Measurements from ENCODE around the gene PPM1L.

The PPM1L gene

GRCh38 chr3:160829486-160830009 lies 73.5 kb downstream of the PPM1L start:
- DNase-seq (no peak), ATAC-seq (replicated peaks) (no peak)
- peaks cover 0 to 2% of the 10 kb centered on the region in 2 donors for H3K36me3 Mint-ChIP-seq
- no peak overlapping the region for H3K27ac Mint-ChIP-seq
- no peaks in the 10 kb centered on the region for H3K27me3 Mint-ChIP-seq
- no peak overlapping the region for H3K4me3 Mint-ChIP-seq
- H3K4me1 Mint-ChIP-seq: no peaks in the 10 kb centered on the region
- peaks cover 0 to 2% of the 10 kb centered on the region in 2 donors for H3K9me3 Mint-ChIP-seq

DNA sequence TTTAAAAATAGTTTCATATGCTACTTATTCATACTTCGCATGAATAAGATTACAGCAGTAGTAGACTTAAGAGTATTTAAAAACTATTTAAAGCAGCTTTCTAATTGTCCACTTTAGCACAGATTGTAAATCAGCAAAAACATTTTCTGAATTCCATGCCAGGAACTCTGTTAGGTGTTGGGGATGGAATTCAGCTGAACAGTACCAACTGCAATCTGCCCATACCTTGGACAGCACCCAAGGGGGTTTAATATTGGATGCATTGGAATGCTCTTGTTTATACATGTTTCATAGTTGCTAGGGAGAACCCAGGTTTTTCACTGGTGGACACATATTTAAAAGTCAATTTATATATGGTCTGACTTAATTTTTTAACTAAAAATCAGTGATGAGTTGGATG lies 74.8 kb downstream of the PPM1L start:
- Mint-ChIP-seq H3K4me1 (no peaks in the 10 kb centered on the region), H3K9me3 (peaks cover 0 to 4% of the 10 kb centered on the region in 2 donors), H3K36me3 (peaks cover 0 to 2% of the 10 kb centered on the region in 2 donors), H3K27ac (no peak overlapping the region), H3K4me3 (no peak overlapping the region), H3K27me3 (no peaks in the 10 kb centered on the region)
- ATAC-seq (replicated peaks) (no peak), DNase-seq (no peak)

DNA sequence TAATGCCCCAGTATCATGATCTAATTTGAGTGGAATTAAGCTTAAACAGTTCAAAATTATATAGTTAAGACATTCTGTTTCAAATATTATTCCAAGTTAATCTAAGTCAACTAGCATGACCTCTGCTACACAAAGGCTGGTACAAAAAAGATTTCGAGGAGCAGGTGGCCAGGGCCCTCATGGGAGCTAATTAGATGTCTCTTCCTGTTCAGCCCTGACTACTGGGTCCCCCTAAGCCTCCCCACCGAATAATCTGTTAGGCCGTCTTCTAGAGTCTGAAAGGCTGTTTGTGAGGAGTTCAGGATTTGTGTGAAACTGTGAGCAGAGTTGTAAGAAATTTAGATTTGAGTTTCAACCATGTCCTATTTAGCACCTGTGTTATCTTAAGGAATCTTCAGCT lies 75.4 kb downstream of the PPM1L start:
- H3K27ac Mint-ChIP-seq: no peak overlapping the region
- peaks cover 0 to 4% of the 10 kb centered on the region in 2 donors for H3K9me3 Mint-ChIP-seq
- no peak overlapping the region for H3K4me3 Mint-ChIP-seq
- ATAC-seq (replicated peaks): no peak
- H3K4me1 Mint-ChIP-seq: no peaks in the 10 kb centered on the region
- DNase-seq: no peak
- no peaks in the 10 kb centered on the region for H3K27me3 Mint-ChIP-seq
- peaks cover 0 to 2% of the 10 kb centered on the region in 2 donors for H3K36me3 Mint-ChIP-seq

DNA sequence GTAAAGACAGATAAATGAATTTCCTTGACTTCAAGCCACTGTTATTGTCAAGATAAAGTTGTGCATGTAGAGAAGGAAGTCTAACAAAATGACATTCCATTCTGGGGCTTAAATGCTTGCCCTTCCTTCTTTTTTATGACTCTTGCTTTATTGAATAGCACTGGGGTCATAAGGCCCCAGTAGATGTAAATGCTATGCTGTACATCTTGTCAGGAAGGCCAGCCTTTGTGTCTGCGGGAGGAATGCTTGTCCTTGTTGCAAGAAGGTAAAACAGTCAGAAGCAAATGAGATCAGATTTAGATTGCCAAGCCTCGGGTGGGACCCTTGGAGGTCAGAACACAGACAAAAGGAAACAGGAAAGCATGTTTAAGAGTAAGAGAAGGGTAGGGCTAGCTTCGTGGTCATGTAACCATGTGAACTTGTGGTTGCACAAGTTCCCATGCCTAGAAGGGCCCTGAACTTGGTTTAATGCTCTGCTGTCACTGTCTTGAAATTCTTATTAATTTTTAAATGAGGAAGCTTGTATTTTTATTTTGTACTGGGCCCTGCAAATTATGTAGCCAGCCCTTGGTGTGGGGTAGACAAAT lies 81.5 kb downstream of the PPM1L start:
- peak in 1 of 2 donors; percentile 63 for ATAC-seq (replicated peaks)
- peaks cover 0 to 2% of the 10 kb centered on the region in 2 donors for H3K36me3 Mint-ChIP-seq
- H3K27me3 Mint-ChIP-seq: no peaks in the 10 kb centered on the region
- peaks cover 3 to 9% of the 10 kb centered on the region in 2 donors for H3K4me1 Mint-ChIP-seq
- no peak for DNase-seq
- no peak overlapping the region for H3K27ac Mint-ChIP-seq
- no peak overlapping the region for H3K4me3 Mint-ChIP-seq
- H3K9me3 Mint-ChIP-seq: peaks cover 0 to 7% of the 10 kb centered on the region in 2 donors

DNA sequence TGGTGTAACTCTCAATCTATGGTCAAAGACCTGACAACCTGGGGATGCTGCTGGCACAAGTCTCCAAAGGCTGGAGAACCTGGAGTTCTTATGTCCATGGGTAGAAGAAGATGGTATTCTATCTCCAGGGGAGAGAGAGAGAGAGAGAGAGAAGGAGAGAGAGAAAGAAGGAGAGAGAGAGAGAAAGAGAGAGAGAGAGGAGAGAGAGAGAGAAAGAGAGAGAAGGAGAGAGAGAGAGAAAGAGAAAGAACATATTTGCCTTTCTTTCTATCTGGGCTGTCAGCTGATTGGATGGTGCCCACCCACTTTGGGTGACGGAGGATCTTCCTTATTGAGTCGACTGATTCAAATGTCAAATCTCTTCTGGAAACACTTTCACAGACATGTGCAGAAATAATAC lies 84.6 kb downstream of the PPM1L start:
- Mint-ChIP-seq H3K4me1 (peaks cover 3 to 9% of the 10 kb centered on the region in 2 donors), H3K4me3 (no peak overlapping the region), H3K36me3 (no peaks in the 10 kb centered on the region), H3K9me3 (peaks cover 0 to 4% of the 10 kb centered on the region in 2 donors), H3K27ac (no peak overlapping the region), H3K27me3 (no peaks in the 10 kb centered on the region)
- no peak for ATAC-seq (replicated peaks)
- no peak for DNase-seq

GRCh38 chr3:160841455-160841854 lies 85.4 kb downstream of the PPM1L start:
- no peak overlapping the region for H3K27ac Mint-ChIP-seq
- H3K27me3 Mint-ChIP-seq: no peaks in the 10 kb centered on the region
- H3K4me3 Mint-ChIP-seq: no peak overlapping the region
- no peak for ATAC-seq (replicated peaks)
- H3K4me1 Mint-ChIP-seq: peaks cover 3 to 9% of the 10 kb centered on the region in 2 donors
- no peak for DNase-seq
- H3K9me3 Mint-ChIP-seq: peaks cover 0 to 4% of the 10 kb centered on the region in 2 donors
- no peaks in the 10 kb centered on the region for H3K36me3 Mint-ChIP-seq

- Mint-ChIP-seq H3K27me3 (no peaks in the 10 kb centered on the region), H3K4me3 (no peak overlapping the region)
Observed at GRCh38 chr3:160842021-160843005, 86.3 kb downstream of the PPM1L start.

DNA sequence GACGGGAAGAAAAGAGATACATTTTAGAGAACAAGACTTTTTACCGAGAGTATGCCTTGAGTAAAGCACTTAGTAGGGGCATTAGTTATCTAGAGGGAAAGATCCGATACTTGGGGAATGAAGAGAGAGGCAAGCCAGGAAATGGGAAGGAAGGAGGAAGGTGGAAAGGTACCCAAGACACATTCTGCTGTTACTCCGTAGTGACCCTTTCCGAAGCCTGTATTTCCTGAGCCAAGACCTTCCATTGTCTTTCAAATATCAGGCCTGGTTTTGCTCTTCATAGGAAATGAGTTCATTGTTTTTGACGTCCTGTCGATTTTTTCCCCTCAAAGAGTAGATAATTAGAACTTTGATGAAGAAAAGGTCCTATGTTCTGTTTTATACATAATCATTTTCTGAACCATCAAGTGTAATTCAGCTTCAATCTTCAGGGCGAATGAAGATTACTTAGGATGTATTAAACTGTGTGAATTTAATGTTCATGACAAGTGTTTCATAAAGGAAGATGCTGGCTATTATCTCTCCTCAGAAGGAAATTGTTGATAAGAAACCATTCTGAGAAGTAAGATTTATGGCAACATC lies 95.7 kb downstream of the PPM1L start:
- H3K4me3 Mint-ChIP-seq: no peak overlapping the region
- H3K4me1 Mint-ChIP-seq: no peaks in the 10 kb centered on the region
- H3K9me3 Mint-ChIP-seq: peaks cover 3 to 4% of the 10 kb centered on the region in 2 donors
- H3K27ac Mint-ChIP-seq: no peak overlapping the region
- peaks cover 0 to 4% of the 10 kb centered on the region in 2 donors for H3K27me3 Mint-ChIP-seq
- DNase-seq: no peak
- H3K36me3 Mint-ChIP-seq: peaks cover 0 to 2% of the 10 kb centered on the region in 2 donors
- ATAC-seq (replicated peaks): no peak

More at GRCh38 chr3:160842021-160843005, 86.3 kb downstream of the PPM1L start:
- peaks cover 0 to 4% of the 10 kb centered on the region in 2 donors for H3K9me3 Mint-ChIP-seq
- ATAC-seq (replicated peaks) (no peak), DNase-seq (no peak)
- H3K36me3 Mint-ChIP-seq: no peaks in the 10 kb centered on the region
- no peak overlapping the region for H3K27ac Mint-ChIP-seq
- peaks cover 3 to 7% of the 10 kb centered on the region in 2 donors for H3K4me1 Mint-ChIP-seq

DNA sequence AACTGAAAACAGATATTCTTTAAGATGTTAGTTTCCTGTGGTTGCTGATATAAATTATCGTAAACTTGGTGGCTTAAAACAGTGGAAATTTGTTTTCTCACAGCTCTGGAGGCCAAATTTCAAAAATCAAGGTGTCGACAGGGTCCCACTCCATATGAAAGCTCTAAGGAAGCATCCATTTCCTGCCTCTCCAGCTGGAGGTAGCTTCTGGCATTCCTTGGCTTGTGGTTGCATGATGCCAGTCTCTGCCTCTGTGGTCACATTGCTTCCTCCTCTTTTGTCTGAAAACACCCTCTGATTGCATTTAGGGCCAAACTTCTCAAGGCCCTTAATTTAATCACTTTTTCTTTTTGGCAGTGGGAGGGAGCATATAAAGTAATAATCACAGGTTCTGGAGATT lies 96.8 kb downstream of the PPM1L start:
- H3K27ac Mint-ChIP-seq: no peak overlapping the region
- H3K27me3 Mint-ChIP-seq: peaks cover 0 to 4% of the 10 kb centered on the region in 2 donors
- peaks cover 0 to 2% of the 10 kb centered on the region in 2 donors for H3K36me3 Mint-ChIP-seq
- DNase-seq (no peak), ATAC-seq (replicated peaks) (no peak)
- peaks cover 3 to 4% of the 10 kb centered on the region in 2 donors for H3K9me3 Mint-ChIP-seq
- no peaks in the 10 kb centered on the region for H3K4me1 Mint-ChIP-seq
- no peak overlapping the region for H3K4me3 Mint-ChIP-seq

- no peak for ATAC-seq (replicated peaks)
- DNase-seq: no peak
- Mint-ChIP-seq H3K36me3 (no peaks in the 10 kb centered on the region), H3K4me3 (no peak overlapping the region), H3K27ac (no peak overlapping the region), H3K27me3 (peaks cover 0 to 4% of the 10 kb centered on the region in 2 donors), H3K9me3 (peaks cover 3 to 4% of the 10 kb centered on the region in 2 donors), H3K4me1 (no peaks in the 10 kb centered on the region)
Observed at GRCh38 chr3:160856450-160856849, 100.4 kb downstream of the PPM1L start.

DNA sequence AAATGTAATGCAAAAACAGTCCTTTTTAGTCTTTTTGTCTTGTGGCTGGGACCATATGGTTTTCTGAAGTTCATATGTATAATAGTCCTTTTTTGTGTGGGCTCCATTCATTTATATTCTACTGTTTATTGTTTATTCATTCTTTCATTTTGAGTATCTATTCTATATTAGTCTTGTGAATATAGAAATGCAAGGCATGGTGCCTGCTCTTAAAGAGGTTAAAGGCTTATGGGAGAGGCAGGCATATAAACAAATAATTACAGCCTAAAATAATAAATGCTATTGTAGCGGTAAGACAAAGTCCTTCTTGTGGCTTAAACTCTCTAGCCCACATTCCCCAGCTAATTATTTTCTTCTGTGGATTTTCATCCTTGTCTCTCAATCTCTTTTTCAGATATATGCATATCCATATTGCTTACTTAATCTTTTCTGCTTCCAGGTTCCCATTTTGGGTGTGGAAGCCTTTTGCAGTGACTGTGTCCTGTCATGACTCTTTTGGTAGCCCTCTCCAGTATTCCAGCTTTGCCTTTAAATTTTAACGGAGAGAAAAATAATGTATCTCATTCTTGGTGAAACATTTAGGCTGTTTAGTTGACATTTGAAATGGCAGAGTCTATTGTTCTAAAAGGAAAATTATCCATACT lies 101.6 kb downstream of the PPM1L start:
- H3K27ac Mint-ChIP-seq: no peak overlapping the region
- H3K9me3 Mint-ChIP-seq: peaks cover 3 to 4% of the 10 kb centered on the region in 2 donors
- H3K4me3 Mint-ChIP-seq: no peak overlapping the region
- ATAC-seq (replicated peaks) (no peak), DNase-seq (no peak)
- H3K27me3 Mint-ChIP-seq: peaks cover 0 to 4% of the 10 kb centered on the region in 2 donors
- no peaks in the 10 kb centered on the region for H3K4me1 Mint-ChIP-seq
- no peaks in the 10 kb centered on the region for H3K36me3 Mint-ChIP-seq

DNA sequence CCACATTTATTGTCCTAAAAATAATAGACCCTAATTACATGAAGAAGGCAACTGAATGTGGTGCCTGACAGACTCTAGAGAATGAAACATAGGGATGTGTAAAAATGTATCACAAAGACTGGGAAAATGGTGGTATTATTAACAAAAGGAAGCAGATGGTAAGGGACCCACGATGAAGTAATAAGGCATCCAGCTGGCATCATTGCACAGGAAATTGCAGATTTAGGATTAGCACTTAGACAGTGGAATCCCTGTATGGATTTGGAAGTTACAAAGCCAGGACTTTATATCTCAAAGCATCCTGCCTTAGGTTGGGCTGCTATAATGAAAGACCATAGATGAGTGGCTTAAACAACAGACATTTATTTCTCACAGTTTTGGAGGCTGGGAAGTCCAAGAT lies 104.3 kb downstream of the PPM1L start:
- H3K9me3 Mint-ChIP-seq: peaks cover 0 to 3% of the 10 kb centered on the region in 2 donors
- H3K27me3 Mint-ChIP-seq: no peaks in the 10 kb centered on the region
- DNase-seq (no peak), ATAC-seq (replicated peaks) (no peak)
- H3K4me1 Mint-ChIP-seq: no peaks in the 10 kb centered on the region
- H3K27ac Mint-ChIP-seq: no peak overlapping the region
- H3K4me3 Mint-ChIP-seq: no peak overlapping the region
- no peaks in the 10 kb centered on the region for H3K36me3 Mint-ChIP-seq

DNA sequence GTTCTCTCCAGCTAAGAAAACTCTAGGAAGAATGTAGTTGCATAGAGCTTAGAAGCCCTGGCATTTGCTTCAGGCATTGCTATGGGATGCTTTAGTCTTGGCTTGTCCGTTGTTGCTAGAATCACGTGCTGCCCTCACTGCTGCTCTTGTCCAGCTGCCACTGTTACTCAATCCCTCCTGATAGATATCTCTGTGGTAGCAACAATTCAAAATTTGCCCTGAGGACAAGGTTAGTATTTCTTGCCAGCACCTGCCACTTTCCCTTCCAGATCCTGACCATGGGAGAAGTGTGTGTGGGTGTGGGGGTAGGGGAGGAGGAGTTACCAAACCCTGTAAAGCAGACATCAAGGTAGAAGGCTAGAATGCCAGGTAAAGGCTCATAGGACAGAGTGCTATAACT lies 113.8 kb downstream of the PPM1L start:
- no peaks in the 10 kb centered on the region for H3K9me3 Mint-ChIP-seq
- no peak for ATAC-seq (replicated peaks)

DNA sequence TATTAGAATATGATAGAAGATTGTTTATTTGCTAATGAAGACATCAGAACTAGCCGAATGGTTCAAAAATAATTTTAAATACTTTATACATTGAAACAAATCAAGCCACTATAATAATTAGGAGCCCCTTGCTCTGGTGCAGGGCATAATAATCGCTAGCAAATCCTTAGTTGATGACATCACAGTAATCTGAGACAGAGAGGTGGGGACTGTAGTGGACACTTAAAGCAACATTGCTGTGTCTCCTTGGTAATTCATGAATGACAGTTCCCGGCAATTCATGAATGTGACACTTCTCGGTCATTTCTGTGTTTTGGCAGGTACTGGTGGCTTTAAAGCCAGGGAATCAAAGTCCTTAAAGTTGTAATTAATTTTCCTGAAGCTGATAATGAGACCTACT lies 114.3 kb downstream of the PPM1L start:
- H3K27me3 Mint-ChIP-seq: no peaks in the 10 kb centered on the region
- H3K4me1 Mint-ChIP-seq: no peaks in the 10 kb centered on the region
- no peak overlapping the region for H3K4me3 Mint-ChIP-seq
- no peaks in the 10 kb centered on the region for H3K36me3 Mint-ChIP-seq
- no peak for DNase-seq
- ATAC-seq (replicated peaks): no peak
- H3K27ac Mint-ChIP-seq: no peak overlapping the region
- H3K9me3 Mint-ChIP-seq: no peaks in the 10 kb centered on the region

More for the DNA sequence above, 113.8 kb downstream of the PPM1L start:
- H3K36me3 Mint-ChIP-seq: no peaks in the 10 kb centered on the region
- H3K27ac Mint-ChIP-seq: no peak overlapping the region
- no peaks in the 10 kb centered on the region for H3K4me1 Mint-ChIP-seq
- no peak overlapping the region for H3K4me3 Mint-ChIP-seq
- no peak for DNase-seq
- H3K27me3 Mint-ChIP-seq: no peaks in the 10 kb centered on the region

All from stimulated activated naive B cell treated with anti-CD40 and anti-IgM and Interleukin-4, amounts not matched to agents 10 μg/mL and 1 μg/mL and 100 μg/mL, for 72 hours (primary cell).